IPS-15b (cell line): Measurements from ENCODE around the gene GRIN2C.

Experiments used
- H3K27me3 ChIP-seq: one replicate; pipeline ENCODE4 v1.6.1; 2013; ENCODE audit warnings: low read length; ENCODE audit not compliant: control insufficient read depth, insufficient read depth
- H3K36me3 ChIP-seq: one replicate; pipeline ENCODE4 v1.6.1; 2013; ENCODE audit warnings: low read length; ENCODE audit not compliant: control insufficient read depth, insufficient read depth
- H3K4me1 ChIP-seq: one replicate; pipeline ENCODE4 v1.6.1; 2013; ENCODE audit warnings: mild to moderate bottlenecking, low read length; ENCODE audit not compliant: control insufficient read depth, insufficient read depth
- H3K4me3 ChIP-seq: one replicate; pipeline ENCODE4 v1.5.1; 2013; ENCODE audit warnings: low read depth, low read length
- H3K9ac ChIP-seq: one replicate; pipeline ENCODE4 v1.6.1; 2013; ENCODE audit warnings: low read depth, mild to moderate bottlenecking, low read length
- H3K9me3 ChIP-seq: one replicate; pipeline ENCODE4 v1.6.1; 2013; ENCODE audit warnings: mild to moderate bottlenecking, low read length; ENCODE audit not compliant: control insufficient read depth, insufficient read depth

The GRIN2C gene

DNA sequence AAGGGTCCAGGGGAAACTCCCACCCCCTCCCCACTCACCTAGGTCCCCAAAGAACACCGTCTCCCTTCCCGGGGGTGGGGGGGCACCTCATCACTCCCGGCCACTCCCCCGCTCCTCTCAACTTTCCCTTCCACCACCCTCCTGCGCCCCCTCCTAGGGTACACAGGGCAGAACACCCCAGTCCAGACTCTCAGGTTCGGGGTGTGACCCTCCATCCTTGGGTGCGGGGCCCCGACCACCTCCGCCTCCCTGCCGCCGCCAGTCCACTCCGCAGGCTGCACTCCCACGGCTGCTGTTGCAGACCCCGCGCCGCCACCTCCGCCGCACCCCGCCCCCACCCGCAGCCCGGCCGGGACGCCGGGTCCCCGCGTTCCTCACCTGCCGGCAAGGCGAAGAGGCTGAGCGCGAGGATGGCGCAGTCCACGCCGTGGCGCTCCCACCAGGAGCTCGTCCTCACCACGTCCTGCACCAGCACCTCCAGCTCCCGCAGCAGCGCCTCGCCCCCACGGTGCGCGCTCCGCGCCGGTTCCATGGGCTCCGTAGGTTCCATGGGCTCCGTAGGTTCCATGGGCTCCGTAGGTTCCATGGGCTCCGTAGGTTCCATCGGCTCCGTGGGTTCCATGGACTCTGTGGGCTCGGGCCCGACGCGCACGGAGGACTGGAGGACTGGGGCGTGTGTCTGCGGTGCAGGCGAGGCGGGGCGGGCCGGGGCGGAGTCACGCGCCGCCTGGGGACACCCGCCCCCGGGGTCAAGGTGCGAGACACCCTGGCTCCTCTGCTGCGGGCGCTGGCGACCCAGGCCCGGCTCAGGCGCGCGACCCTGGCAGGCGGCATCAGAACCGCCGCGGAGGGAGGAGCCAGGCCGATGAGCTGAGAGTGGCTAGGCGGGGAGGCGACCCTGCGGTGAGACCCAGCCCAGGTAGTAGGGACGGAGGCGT lies 33.6 kb upstream of the GRIN2C start, which contains the start of gene FADS6:
Gene FADS6, minus strand, starts transcription at position 660 of the 938 bp plus-strand sequence. Its CDS starts 38 bp downstream, at position 622.
- peaks cover 44% of the 10 kb centered on the region for H3K27me3 ChIP-seq
- H3K9me3 ChIP-seq = no peaks in the 10 kb centered on the region
- no peak within 1 kb of the TSS for H3K9ac ChIP-seq
- H3K4me3 ChIP-seq = peak within 1 kb of the TSS; percentile 75
- H3K4me1 ChIP-seq = peaks cover 3% of the 10 kb centered on the region
- no peaks in the 10 kb centered on the region for H3K36me3 ChIP-seq

DNA sequence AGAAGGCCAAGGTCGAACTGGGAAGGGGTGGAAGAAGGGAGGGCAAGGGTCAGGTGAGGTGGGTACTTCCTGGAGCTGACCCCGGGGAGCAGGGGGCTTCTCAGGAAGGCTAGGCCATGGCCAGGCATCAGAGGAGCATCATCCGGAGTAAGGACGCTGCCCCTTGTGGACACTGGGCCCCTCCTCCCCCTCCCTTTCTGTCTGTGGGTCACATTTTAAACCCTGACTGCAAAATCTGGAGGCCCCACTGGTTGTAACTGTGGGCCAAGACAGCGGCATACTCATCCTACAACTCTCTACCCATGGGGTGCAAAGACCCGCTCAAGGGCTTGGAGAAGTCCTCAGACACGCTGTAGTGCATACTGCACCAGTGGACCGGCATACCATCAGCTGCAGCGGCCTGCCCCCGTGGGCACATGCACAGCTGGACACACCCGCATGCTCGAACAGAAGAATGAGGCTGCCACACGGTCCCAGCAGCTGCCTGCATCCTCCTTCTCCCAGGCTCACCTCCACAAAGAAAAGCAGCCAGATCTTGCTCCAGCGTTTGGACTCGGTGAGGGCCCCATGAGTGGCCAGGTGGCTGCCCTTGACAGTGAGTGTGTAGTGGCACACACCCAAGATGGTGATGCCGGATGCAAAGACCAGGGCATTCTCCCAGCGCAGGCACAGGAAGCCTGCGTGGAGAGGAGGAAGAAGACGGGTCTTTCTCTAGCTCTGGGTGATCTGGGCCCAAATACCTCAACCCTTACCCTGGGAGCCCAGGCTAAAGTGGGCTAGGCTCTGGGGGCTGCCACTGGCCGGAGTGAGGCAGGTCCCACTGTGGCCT lies 32.5 kb upstream of the GRIN2C start:
- Histone ChIP-seq H3K36me3 (no peaks in the 10 kb centered on the region), H3K4me1 (peaks cover 3% of the 10 kb centered on the region), H3K9me3 (no peaks in the 10 kb centered on the region), H3K4me3 (peak overlapping the region; percentile 75), H3K9ac (no peak overlapping the region), H3K27me3 (peaks cover 44% of the 10 kb centered on the region)

DNA sequence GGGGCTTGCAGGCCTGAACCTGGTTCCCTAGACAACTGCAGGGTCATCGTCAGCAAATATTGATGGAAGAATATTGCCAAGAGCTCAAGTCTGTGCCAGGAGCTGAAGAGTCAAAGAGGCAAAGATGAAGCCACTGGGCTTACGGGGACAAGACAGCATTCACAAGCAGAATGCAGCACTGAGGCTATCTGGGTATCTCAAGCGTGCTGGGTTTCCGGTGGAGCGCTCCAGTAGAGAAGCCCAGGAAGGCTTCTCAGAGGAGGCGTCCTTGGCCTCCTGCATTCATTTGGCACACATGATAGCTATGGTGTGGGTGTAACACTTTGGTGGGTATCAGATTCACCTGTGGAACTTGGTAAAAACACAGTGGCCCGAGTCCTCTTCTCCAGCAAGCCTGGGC lies 30.9 kb upstream of the GRIN2C start:
- H3K36me3 ChIP-seq = no peaks in the 10 kb centered on the region
- H3K4me3 ChIP-seq = no peak overlapping the region
- no peak overlapping the region for H3K9ac ChIP-seq
- H3K27me3 ChIP-seq = peaks cover 33% of the 10 kb centered on the region
- H3K9me3 ChIP-seq = no peaks in the 10 kb centered on the region
- peaks cover 3% of the 10 kb centered on the region for H3K4me1 ChIP-seq

DNA sequence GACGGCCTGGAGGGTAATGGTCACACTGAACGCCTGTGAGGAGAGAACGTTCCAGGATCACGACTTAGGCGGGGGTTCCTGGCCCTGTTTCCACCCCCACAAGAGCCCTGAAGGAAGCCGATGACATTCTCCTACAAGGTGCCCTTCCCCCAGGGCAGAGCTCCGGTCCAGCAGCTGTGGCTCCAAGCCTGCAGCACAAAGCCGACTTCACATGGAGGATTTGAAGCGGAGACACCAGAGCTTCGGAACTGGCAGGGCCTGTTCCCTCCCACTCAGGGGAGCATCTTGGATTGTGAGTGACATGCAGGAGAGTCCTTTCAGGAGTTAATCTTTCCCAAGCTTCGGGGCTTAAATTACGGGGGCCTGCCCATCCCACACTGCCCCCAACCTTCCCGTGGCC lies 28.8 kb upstream of the GRIN2C start:
- Histone ChIP-seq H3K9me3 (no peaks in the 10 kb centered on the region), H3K4me3 (no peak overlapping the region), H3K9ac (no peak overlapping the region), H3K36me3 (no peaks in the 10 kb centered on the region), H3K27me3 (peaks cover 20% of the 10 kb centered on the region), H3K4me1 (no peaks in the 10 kb centered on the region)

GRCh38 chr17:74883241-74883745 lies 23.6 kb upstream of the GRIN2C start:
- Histone ChIP-seq H3K4me3 (no peak overlapping the region), H3K9me3 (no peaks in the 10 kb centered on the region), H3K36me3 (no peaks in the 10 kb centered on the region), H3K4me1 (peaks cover 7% of the 10 kb centered on the region), H3K9ac (no peak overlapping the region), H3K27me3 (peaks cover 8% of the 10 kb centered on the region)

- peaks cover 7% of the 10 kb centered on the region for H3K4me1 ChIP-seq
- H3K4me3 ChIP-seq = no peak overlapping the region
- no peak overlapping the region for H3K9ac ChIP-seq
- no peaks in the 10 kb centered on the region for H3K9me3 ChIP-seq
- no peaks in the 10 kb centered on the region for H3K36me3 ChIP-seq
- peaks cover 8% of the 10 kb centered on the region for H3K27me3 ChIP-seq
These were observed 23.0 kb upstream of the GRIN2C start for GRCh38 chr17:74882517-74883240.

DNA sequence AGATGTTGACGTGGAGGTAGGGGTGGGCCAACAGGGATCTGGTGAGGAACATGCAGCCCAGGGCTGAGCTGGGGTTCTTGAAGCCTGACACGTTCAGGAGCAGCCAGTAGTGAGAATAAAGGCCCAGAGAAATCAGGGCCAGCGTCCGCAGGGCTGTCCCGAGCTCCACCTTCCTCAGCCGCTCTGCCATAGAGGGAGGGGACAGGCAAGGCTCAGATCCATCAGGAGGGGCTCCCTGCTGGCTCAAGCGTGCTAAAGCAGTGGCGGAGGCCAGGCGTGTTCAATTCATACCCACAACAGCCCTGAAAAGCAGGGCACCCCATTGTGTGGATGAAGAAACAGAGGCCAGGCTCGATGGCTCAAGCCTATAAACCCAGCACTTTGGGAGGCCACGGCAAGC lies 21.4 kb upstream of the GRIN2C start:
- Histone ChIP-seq H3K9ac (no peak overlapping the region), H3K9me3 (no peaks in the 10 kb centered on the region)

DNA sequence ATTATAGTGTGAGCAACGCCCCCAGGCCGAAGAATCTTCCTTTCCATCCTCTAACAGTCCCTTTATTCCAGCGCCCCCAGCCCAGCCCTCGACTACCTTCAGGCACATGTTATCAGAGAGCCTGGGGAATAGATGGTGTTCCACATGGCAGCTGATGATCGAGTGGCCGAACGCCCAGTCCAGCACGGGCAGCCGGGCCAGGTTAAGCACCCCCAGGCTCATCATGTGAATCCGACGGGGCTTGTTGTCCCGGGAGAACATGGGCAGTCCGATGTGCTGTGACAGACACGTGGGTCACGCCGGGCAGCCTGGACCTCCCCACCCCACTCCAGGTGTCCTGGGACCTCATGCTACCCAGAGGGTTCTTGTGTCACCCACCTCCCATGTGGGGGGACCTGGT lies 19.6 kb upstream of the GRIN2C start:
- no peaks in the 10 kb centered on the region for H3K36me3 ChIP-seq
- H3K9me3 ChIP-seq = no peaks in the 10 kb centered on the region
- no peak overlapping the region for H3K9ac ChIP-seq

More for the DNA sequence above, 21.4 kb upstream of the GRIN2C start:
- Histone ChIP-seq H3K27me3 (peaks cover 8% of the 10 kb centered on the region), H3K4me3 (no peak overlapping the region), H3K4me1 (peaks cover 7% of the 10 kb centered on the region), H3K36me3 (no peaks in the 10 kb centered on the region)

DNA sequence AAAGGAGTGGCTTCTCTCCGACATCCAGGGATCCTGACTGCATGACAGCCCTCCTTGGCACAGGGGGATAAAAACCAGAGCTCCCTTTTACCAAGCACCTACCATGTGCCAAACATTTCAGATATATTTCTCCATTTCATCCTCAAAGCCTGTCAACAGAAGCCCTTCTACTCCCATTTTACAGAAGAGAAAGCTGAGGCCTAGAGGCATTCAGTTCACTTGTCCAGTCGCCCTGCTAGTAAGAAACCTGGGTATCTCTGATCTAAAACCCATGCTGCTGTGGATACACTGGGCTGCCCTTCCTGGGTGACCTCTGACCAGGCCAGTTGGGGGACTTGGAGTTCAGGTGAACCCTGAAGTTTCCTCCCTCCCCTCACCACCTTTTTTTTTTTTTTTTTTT lies 19.0 kb upstream of the GRIN2C start:
- no peaks in the 10 kb centered on the region for H3K36me3 ChIP-seq
- H3K9ac ChIP-seq = no peak overlapping the region
- peaks cover 10% of the 10 kb centered on the region for H3K4me1 ChIP-seq

More for the DNA sequence above, 19.6 kb upstream of the GRIN2C start:
- Histone ChIP-seq H3K27me3 (peaks cover 8% of the 10 kb centered on the region), H3K4me1 (peaks cover 10% of the 10 kb centered on the region), H3K4me3 (no peak overlapping the region)

GRCh38 chr17:74877592-74878548 lies 18.2 kb upstream of the GRIN2C start:
- Histone ChIP-seq H3K4me3 (no peak overlapping the region), H3K4me1 (peaks cover 4% of the 10 kb centered on the region), H3K9ac (no peak overlapping the region), H3K36me3 (no peaks in the 10 kb centered on the region), H3K9me3 (no peaks in the 10 kb centered on the region), H3K27me3 (peaks cover 8% of the 10 kb centered on the region)

More for the DNA sequence above, 19.0 kb upstream of the GRIN2C start:
- Histone ChIP-seq H3K4me3 (no peak overlapping the region), H3K9me3 (no peaks in the 10 kb centered on the region), H3K27me3 (peaks cover 8% of the 10 kb centered on the region)
